AG04450 (cell line): Measurements from ENCODE around the gene ARHGAP22. TPM values are rescaled to one million over a fixed set of nuclear protein-coding genes. Genes with fewer than 3 reads are reported as not detected.

Experiments used
- CTCF ChIA-PET: fragments of 300-600, 350-600 bp; formaldehyde crosslinking; extraction: SDS; loops from one replicate; lab custom pipeline; 2022; ENCODE audit warnings: antibody characterized with exemption, inconsistent platforms; lab: Charles Lee
- POLR2A ChIA-PET: fragments of 350-600 bp; formaldehyde crosslinking; extraction: SDS; loops from one replicate; lab custom pipeline; 2021; ENCODE audit warnings: antibody characterized with exemption, inconsistent platforms; lab: Yijun Ruan, JAX
- DNase-seq: peaks from one replicate; pipeline ENCODE4 v3.0.0-alpha.2; 2011; ENCODE audit warnings: low read depth, low spot score
- H3K27ac ChIP-seq: one replicate; pipeline ENCODE4 v1.5.1; 2012; ENCODE audit warnings: low read depth, low read length, control low read depth
- H3K27me3 ChIP-seq: one replicate; pipeline ENCODE4 v1.6.0; 2012; ENCODE audit warnings: low read length; ENCODE audit not compliant: control insufficient read depth, insufficient read depth
- H3K4me3 ChIP-seq: 2 replicates; pipeline ENCODE4 v1.5.1; 2011; ENCODE audit warnings: mild to moderate bottlenecking, low read depth, low read length, control low read depth
- H3K9me3 ChIP-seq: 2 replicates; pipeline ENCODE4 v1.5.1; 2012; ENCODE audit warnings: low read length; ENCODE audit not compliant: control insufficient read depth, insufficient read depth
- polyA plus RNA-seq: library from polyadenylated mRNA; depleted of rRNA; stranded (reverse); fragments of >200 nt; gene quantifications from 2 replicates; pipeline ENCODE4 v1.2.3, GENCODE V29; 2011
- TF ChIP-seq, protein P1 (sequence below): IDR thresholded peaks from 2 replicates; pipeline ENCODE4 v1.5.1; 2011; ENCODE audit warnings: low read depth, low read length, control low read depth, inconsistent platforms

The ARHGAP22 gene
- polyA plus RNA-seq, 1 experiment: 8.2 TPM

DNA sequence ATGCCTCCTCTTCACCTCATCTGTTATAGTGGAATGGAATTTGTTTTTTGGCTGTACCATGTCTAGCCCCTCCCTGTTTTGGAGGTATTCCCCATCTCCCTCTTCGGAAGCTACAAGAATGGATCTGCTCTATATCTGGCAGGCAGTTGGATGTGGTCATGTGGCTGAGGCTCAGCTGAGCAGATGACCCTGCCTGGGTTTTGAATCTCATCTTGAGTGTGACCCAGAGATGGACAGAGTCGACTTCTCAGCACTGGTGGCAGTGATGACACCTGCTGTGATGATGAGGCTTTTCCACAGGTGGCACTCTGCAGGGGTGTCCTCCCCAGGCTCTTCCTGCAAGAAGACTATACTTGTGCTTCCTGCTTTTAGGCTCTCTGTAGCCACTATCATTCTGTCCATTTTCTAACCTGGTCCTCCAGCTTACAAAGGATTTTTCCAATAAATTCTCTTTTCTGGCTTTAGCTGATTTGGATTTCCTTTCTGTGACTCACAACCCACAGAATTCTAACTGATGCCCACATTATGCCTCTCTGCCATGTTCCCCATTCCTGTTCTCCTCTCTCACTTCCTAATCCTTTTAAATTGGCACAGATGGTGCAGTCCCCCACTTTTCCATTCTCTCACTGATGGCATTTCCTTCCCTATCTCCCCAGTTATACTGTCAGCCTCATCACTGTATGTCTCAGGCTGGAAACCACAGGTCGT, 7.5 kb upstream of the ARHGAP22 start:
- no peak overlapping the region for H3K4me3 ChIP-seq
- H3K27me3 ChIP-seq: no peaks in the 10 kb centered on the region
- no peaks in the 10 kb centered on the region for H3K9me3 ChIP-seq
- ChIA-PET POLR2A (no interaction called here), CTCF (interaction anchor here (0.6 to 3.1 kb wide), 3 partner anchors 13 to 59 kb away, joined by 3 to 17 read pairs (median 7); no protein-coding TSS in a partner anchor)
- TF ChIP-seq, protein P1, sequence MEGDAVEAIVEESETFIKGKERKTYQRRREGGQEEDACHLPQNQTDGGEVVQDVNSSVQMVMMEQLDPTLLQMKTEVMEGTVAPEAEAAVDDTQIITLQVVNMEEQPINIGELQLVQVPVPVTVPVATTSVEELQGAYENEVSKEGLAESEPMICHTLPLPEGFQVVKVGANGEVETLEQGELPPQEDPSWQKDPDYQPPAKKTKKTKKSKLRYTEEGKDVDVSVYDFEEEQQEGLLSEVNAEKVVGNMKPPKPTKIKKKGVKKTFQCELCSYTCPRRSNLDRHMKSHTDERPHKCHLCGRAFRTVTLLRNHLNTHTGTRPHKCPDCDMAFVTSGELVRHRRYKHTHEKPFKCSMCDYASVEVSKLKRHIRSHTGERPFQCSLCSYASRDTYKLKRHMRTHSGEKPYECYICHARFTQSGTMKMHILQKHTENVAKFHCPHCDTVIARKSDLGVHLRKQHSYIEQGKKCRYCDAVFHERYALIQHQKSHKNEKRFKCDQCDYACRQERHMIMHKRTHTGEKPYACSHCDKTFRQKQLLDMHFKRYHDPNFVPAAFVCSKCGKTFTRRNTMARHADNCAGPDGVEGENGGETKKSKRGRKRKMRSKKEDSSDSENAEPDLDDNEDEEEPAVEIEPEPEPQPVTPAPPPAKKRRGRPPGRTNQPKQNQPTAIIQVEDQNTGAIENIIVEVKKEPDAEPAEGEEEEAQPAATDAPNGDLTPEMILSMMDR: no peak
- no peak overlapping the region for H3K27ac ChIP-seq
- no peak for DNase-seq

DNA sequence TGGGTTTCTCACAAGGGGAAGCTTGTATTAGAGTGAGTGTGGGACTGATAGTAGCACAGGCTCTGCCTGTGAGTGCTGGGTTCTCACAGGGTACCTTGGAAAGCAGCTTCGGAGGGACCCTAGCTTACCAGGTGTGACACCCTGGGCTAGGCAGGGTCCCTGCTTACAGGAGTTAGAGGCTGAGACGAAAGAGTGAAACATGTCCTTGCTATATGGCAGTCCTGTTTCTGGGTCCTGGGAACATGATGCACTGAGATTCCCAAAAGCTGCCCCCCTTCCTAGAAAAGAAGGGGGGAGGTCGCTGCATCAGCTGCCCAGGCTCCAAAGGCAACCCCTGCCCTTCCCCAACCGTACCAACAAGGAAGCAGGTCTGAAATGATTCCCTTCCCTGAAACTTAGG, 6.3 kb upstream of the ARHGAP22 start:
- TF ChIP-seq, protein P1: no peak
- H3K27ac ChIP-seq: no peak overlapping the region
- ChIA-PET POLR2A (no interaction called here), CTCF (interaction anchor here (0.8 to 3.1 kb wide), 4 partner anchors 45 to 247 kb away, joined by 3 to 17 read pairs (median 6); no protein-coding TSS in a partner anchor)
- no peak overlapping the region for H3K4me3 ChIP-seq
- DNase-seq: no peak
- no peaks in the 10 kb centered on the region for H3K27me3 ChIP-seq
- no peaks in the 10 kb centered on the region for H3K9me3 ChIP-seq

DNA sequence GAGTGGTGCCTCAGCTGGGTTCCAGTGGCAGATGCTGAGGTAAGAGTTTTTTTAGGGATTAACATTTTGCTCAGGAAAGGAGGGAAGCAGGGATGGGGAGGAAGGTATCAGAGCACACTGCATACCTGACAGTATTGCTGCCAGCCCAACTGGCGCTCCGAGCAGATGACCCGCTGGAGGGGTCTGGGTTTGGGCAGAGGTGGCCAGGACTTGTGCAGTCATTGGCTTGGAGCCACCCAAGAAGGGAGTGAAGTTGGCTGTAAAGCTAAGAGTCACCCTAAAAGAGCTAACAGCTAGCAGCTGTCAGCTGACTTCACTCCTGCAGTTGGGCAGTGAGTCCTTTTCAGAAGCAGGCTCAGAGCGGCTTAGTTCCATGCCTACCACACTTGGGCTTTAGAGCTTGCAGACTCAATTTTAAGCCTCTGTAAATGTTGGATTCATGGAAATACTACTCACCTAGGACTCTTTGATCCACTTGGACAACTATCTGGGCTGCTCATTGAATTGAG, 5.8 kb upstream of the ARHGAP22 start:
- Histone ChIP-seq H3K4me3 (no peak overlapping the region), H3K9me3 (no peaks in the 10 kb centered on the region), H3K27me3 (no peaks in the 10 kb centered on the region), H3K27ac (no peak overlapping the region)
- POLR2A ChIA-PET: no interaction called here
- DNase-seq: no peak
- TF ChIP-seq, protein P1: no peak
- CTCF ChIA-PET: interaction anchor here (0.8 to 3.1 kb wide), 4 partner anchors 46 to 247 kb away, joined by 3 to 17 read pairs (median 6); no protein-coding TSS in a partner anchor

DNA sequence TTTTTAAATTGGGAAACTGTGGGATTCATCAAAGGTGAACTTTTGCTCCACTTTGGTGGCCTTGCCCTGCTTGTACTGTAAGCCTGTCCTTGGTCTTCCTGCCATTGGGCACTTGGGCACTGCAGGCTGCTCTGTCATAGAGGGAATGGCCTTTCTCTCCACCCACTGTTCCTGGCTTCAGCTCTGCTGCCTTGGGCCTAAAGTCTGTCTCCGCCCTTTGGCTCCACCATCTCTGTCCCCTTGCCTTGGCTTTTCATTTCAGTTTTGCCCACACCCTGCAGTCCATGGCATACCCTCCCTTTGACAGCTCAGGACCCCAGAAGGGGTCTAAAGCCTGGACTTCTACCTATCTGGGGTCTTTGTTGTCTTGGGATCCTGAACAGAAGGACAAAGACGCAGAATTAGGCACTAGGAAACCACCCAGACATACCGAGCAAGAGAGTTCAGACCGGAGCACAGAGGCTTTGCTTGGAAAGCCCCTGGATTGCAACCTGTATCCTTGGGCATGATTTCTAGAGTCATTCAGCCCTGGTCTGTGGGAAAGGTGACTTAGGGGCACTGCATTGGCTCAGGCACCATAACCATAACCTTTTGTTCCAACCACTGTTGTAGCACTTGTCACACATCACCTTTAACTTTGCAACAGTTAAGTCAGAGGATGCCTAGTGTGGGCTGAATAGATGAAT, 5.2 kb upstream of the ARHGAP22 start:
- ChIA-PET POLR2A (no interaction called here), CTCF (interaction anchor here (1.2 to 5.5 kb wide), 4 partner anchors 15 to 59 kb away, joined by 3 to 104 read pairs (median 11); no protein-coding TSS in a partner anchor)
- DNase-seq: no peak
- H3K4me3 ChIP-seq: no peak overlapping the region
- no peak overlapping the region for H3K27ac ChIP-seq
- TF ChIP-seq, protein P1: no peak
- H3K27me3 ChIP-seq: no peaks in the 10 kb centered on the region
- H3K9me3 ChIP-seq: no peaks in the 10 kb centered on the region
